Endothelial cell of umbilical vein (primary cell): ENCODE measurements around the gene SMPD1. TPM values are rescaled to one million over a fixed set of nuclear protein-coding genes. Genes with fewer than 3 reads are reported as not detected.

Experiments
- BruUV-seq: library from RNA; stranded (reverse); fragments of 400-500 nt; replicated peaks from 2 replicates; lab custom pipeline; 2021; lab: Mats Ljungman, UMichigan
- CTCF ChIA-PET: fragments of 300-600, 350-600 bp; sonication (Branson Sonifier 250); formaldehyde crosslinking; loops from one replicate; lab custom pipeline; 2021; ENCODE audit warnings: antibody characterized with exemption, inconsistent platforms; lab: Charles Lee
- POLR2A ChIA-PET: fragments of 300-600, 350-600 bp; sonication (Branson Sonifier 250); formaldehyde crosslinking; loops from one replicate; lab custom pipeline; 2021; ENCODE audit warnings: antibody characterized with exemption, inconsistent platforms; lab: Charles Lee
- DNase-seq: peaks from one replicate; pipeline ENCODE4 v3.0.0-alpha.2; 2011; ENCODE audit warnings: low read depth, low spot score
- FAIRE-seq: peaks from 2 replicates; lab custom pipeline; 2011; peaks lifted over from hg19 to GRCh38; lab: Jason Lieb, UNC
- H2AFZ ChIP-seq: 2 replicates; pipeline ENCODE4 v1.6.0; 2012; ENCODE audit warnings: low read depth, low read length, control low read depth, inconsistent platforms
- H3K27ac ChIP-seq: 2 replicates; pipeline ENCODE4 v1.5.1; 2011; ENCODE audit warnings: low read depth, mild to moderate bottlenecking, control low read depth, low read length, moderate library complexity; ENCODE audit not compliant: insufficient read depth
- H3K27me3 ChIP-seq, 2 experiments: 2 replicates each; pipeline versions ENCODE4 v1.6.0 to v1.6.1; 2011; ENCODE audit warnings: low read length in 2 of 2, mixed read lengths in 1 of 2; ENCODE audit not compliant: control insufficient read depth in 2 of 2, insufficient read depth in 2 of 2
- H3K36me3 ChIP-seq, 2 experiments: 2 replicates in 1 of 2; 3 replicates in 1 of 2; pipeline ENCODE4 v1.5.1; 2011; ENCODE audit warnings: low read length in 2 of 2, mild to moderate bottlenecking in 1 of 2, moderate library complexity in 1 of 2; ENCODE audit not compliant: control insufficient read depth in 2 of 2, insufficient read depth in 2 of 2; ENCODE audit errors: extremely low read depth in 1 of 2
- H3K4me1 ChIP-seq: 3 replicates; pipeline ENCODE4 v1.5.1; 2011; ENCODE audit warnings: mild to moderate bottlenecking, low read length; ENCODE audit not compliant: control insufficient read depth, insufficient read depth; ENCODE audit errors: extremely low read depth
- H3K4me2 ChIP-seq: 2 replicates; pipeline ENCODE4 v1.6.1; 2011; ENCODE audit warnings: low read length, control low read depth, mixed read lengths; ENCODE audit not compliant: insufficient read depth
- H3K4me3 ChIP-seq, 3 experiments: fragments of 200-600 bp in 1 of 3; sonication (generic), shearing (Covaris generic) in 1 of 3; replicated peaks in 1 of 3; 2 replicates each; pipeline ENCODE4 v1.5.1; 2011 to 2016; ENCODE audit warnings: control low read depth in 3 of 3, low read length in 3 of 3, mild to moderate bottlenecking in 2 of 3, inconsistent platforms in 1 of 3, low read depth in 1 of 3, moderate library complexity in 1 of 3; ENCODE audit not compliant: insufficient read depth in 1 of 3
- H3K79me2 ChIP-seq: 2 replicates; pipeline ENCODE4 v1.6.0; 2012; ENCODE audit warnings: low read length, inconsistent platforms; ENCODE audit not compliant: control insufficient read depth, insufficient read depth
- H3K9ac ChIP-seq: replicated peaks from 2 replicates; pipeline ENCODE3; 2011; ENCODE audit warnings: low read length, control low read depth; ENCODE audit not compliant: insufficient read depth; ENCODE audit errors: extremely low read depth
- H3K9me1 ChIP-seq: replicated peaks from 3 replicates; pipeline ENCODE4 v1.6.0; 2011; ENCODE audit warnings: mild to moderate bottlenecking, low read length; ENCODE audit not compliant: control insufficient read depth, insufficient read depth; ENCODE audit errors: extremely low read depth
- H3K9me3 ChIP-seq: replicated peaks from 2 replicates; pipeline ENCODE4 v1.5.1; 2012; ENCODE audit warnings: low read length, inconsistent platforms; ENCODE audit not compliant: control insufficient read depth, insufficient read depth
- H4K20me1 ChIP-seq: replicated peaks from 2 replicates; pipeline ENCODE3; 2011; ENCODE audit warnings: mild to moderate bottlenecking, low read length; ENCODE audit not compliant: control insufficient read depth, insufficient read depth; ENCODE audit errors: extremely low read depth
- EZH2 ChIP-seq: IDR thresholded peaks from 2 replicates; pipeline ENCODE4 v1.6.1; 2012; ENCODE audit warnings: borderline replicate concordance, low read depth, mild to moderate bottlenecking, moderate library complexity, low read length, inconsistent platforms; ENCODE audit not compliant: severe bottlenecking
- FOS ChIP-seq: IDR thresholded peaks from 2 replicates; pipeline ENCODE4 v1.6.1; 2011; ENCODE audit warnings: mild to moderate bottlenecking, low read length, moderate library complexity, borderline replicate concordance; ENCODE audit not compliant: insufficient read depth
- GATA2 ChIP-seq: IDR thresholded peaks from 2 replicates; pipeline ENCODE4 v1.7.0; 2011; ENCODE audit warnings: low read depth, mild to moderate bottlenecking, moderate library complexity, mixed read lengths, low read length; ENCODE audit not compliant: insufficient read length, insufficient read depth
- JUN ChIP-seq: IDR thresholded peaks from 2 replicates; pipeline ENCODE4 v1.6.1; 2011; ENCODE audit warnings: borderline replicate concordance, low read depth; ENCODE audit not compliant: insufficient read length, insufficient read depth
- MYC ChIP-seq: IDR thresholded peaks from one replicate; pipeline ENCODE4 v1.6.1; 2011; ENCODE audit warnings: mild to moderate bottlenecking, low read depth, low read length
- POLR2A ChIP-seq: IDR thresholded peaks from 2 replicates; pipeline ENCODE4 v1.6.1; 2012; ENCODE audit warnings: low read depth, mild to moderate bottlenecking, control low read depth, low read length
- POLR2AphosphoS5 ChIP-seq: IDR thresholded peaks from 2 replicates; pipeline ENCODE4 v1.6.1; 2012; ENCODE audit warnings: low read depth, mild to moderate bottlenecking, control low read depth, low read length, moderate library complexity; ENCODE audit not compliant: insufficient read depth
- dilution Hi-C: fragments of 300-500 bp; cut with MboI; formaldehyde crosslinking; loops from one replicate; pipeline ENCODE4 v1.15.0; 2019; ENCODE audit warnings: low sequenced_read_pairs; ENCODE audit not compliant: extremely low pct_ligation_motif_present
- intact Hi-C: fragments of 100-400 bp; cut with micrococcal nuclease; formaldehyde crosslinking; loops from one replicate; pipeline ENCODE4 v1.10.0; 2022
- polyA plus RNA-seq, 4 experiments: library from polyadenylated mRNA; depleted of rRNA in 3 of 4; stranded (reverse) in 3 of 4; unstranded in 1 of 4; fragments of >200 nt; gene quantifications; 2 replicates each; pipeline versions ENCODE4 v1.2.1 to v1.2.3, GENCODE V29; 2011 to 2012; ENCODE audit warnings: missing spikeins in 1 of 4
- total RNA-seq: library from RNA; stranded (reverse); gene quantifications from 2 replicates; pipeline ENCODE4 v1.2.3, GENCODE V29; 2021
- TF ChIP-seq, protein P1 (sequence below): IDR thresholded peaks from 2 replicates; pipeline ENCODE4 v1.6.1; 2011; ENCODE audit not compliant: insufficient read depth, insufficient read length
- TF ChIP-seq, protein P2 (sequence below), 2 donors: IDR thresholded peaks; 1 replicate in 1 of 2; 2 replicates in 1 of 2; pipeline ENCODE4 v1.5.1; 2011; ENCODE audit warnings: low read length in 2 of 2, mild to moderate bottlenecking in 2 of 2, moderate library complexity in 2 of 2, control low read depth in 1 of 2, inconsistent platforms in 1 of 2, low read depth in 1 of 2; ENCODE audit not compliant: insufficient read depth in 1 of 2; ENCODE audit errors: extremely low read depth in 1 of 2

The SMPD1 gene
- total and polyA plus RNA-seq, 2 donors (not counting 3 experiments of a cell fraction or from before 2014, with no cell fraction given): 58.9 to 93.6 TPM

DNA sequence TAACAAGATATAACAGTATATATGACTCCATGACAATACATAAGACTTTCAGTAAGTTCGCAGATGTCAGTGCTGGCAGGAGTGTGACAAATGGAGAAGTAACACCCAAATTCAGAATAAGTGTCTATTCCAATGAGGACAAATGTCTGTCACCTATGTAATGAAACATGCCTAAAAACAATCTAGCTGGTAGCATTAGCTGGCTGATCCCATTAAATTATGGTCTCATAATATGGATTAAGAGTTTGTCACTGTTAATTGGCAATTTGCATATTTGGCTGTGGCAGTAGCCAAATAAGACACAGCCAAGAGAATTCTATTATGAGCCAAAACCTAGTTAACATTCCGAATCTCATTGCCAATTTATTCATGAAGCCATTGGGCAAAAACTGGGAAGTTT lies 39.8 kb upstream of the SMPD1 start:
- H3K79me2 ChIP-seq: no peaks in the 10 kb centered on the region
- no peak overlapping the region for H2AFZ ChIP-seq
- intact Hi-C loops: no loop called here
- FAIRE-seq (no peak), DNase-seq (no peak)
- no TSS peak for BruUV-seq
- no peak overlapping the region for H3K9ac ChIP-seq
- no peak overlapping the region for H3K27ac ChIP-seq
- no peaks in the 10 kb centered on the region for H4K20me1 ChIP-seq
- H3K36me3 ChIP-seq: no peaks in the 10 kb centered on the region
- H3K4me3 ChIP-seq: no peak overlapping the region
- ChIA-PET POLR2A (no interaction called here), CTCF (interaction anchor here (1.3 to 5.9 kb wide), 6 partner anchors 12 to 358 kb away, joined by 5 to 92 read pairs (median 10); partner anchors contain the start of gene CAVIN3)
- dilution Hi-C loops: no loop called here
- peaks cover 4 to 8% of the 10 kb centered on the region in 2 experiments for H3K27me3 ChIP-seq
- no peaks in the 10 kb centered on the region for H3K9me1 ChIP-seq
- H3K9me3 ChIP-seq: no peaks in the 10 kb centered on the region
- no peak for TF ChIP-seq JUN
- H3K4me1 ChIP-seq: peaks cover 9% of the 10 kb centered on the region
- no peak overlapping the region for H3K4me2 ChIP-seq

DNA sequence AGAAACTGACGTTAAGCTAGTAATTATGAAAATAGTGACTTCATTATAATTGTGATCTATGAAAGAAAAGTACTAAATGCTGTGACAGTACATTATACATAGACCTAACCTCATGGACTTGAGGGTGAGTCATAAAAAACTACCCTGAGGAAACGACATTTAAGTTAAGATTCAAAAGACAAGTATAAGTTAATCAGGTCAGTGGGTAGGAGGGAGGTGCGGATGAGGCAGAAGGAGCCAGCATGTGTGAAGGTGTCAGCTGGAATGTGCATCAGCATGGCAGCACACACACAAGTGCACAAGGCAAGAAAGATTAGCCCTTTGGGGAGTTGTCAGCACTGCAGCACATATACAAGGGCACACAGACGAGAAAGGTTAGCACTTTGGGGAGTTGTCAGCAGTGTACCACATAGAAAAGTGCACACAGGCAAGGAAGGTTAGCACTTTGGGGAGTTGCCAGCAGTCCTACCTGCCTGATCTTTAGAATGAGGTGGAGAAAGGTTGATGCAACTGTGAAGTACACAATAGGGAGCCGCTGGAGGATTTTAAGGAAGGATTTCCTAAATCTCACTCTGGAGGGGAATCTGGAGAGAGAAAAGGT lies 38.4 kb upstream of the SMPD1 start:
- Histone ChIP-seq H3K27ac (no peak overlapping the region), H3K36me3 (no peaks in the 10 kb centered on the region), H3K9me1 (no peaks in the 10 kb centered on the region), H4K20me1 (no peaks in the 10 kb centered on the region), H3K9me3 (no peaks in the 10 kb centered on the region), H3K79me2 (no peaks in the 10 kb centered on the region), H3K4me2 (no peak overlapping the region), H3K4me3 (no peak overlapping the region), H2AFZ (no peak overlapping the region), H3K4me1 (peaks cover 9% of the 10 kb centered on the region), H3K27me3 (peaks cover 4 to 8% of the 10 kb centered on the region in 2 experiments), H3K9ac (no peak overlapping the region)
- FAIRE-seq: no peak
- intact Hi-C loops (loop anchor here (2.0 kb wide), 2 partner anchors 329 to 543 kb away; partner anchors contain the start of gene OR52N2), dilution Hi-C loops (no loop called here)
- POLR2A ChIA-PET: no interaction called here
- TF ChIP-seq, protein P1, sequence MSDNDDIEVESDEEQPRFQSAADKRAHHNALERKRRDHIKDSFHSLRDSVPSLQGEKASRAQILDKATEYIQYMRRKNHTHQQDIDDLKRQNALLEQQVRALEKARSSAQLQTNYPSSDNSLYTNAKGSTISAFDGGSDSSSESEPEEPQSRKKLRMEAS: no peak
- TF ChIP-seq EZH2 (no peak), POLR2AphosphoS5 (no peak), GATA2 (no peak), MYC (no peak), FOS (no peak), JUN (no peak), POLR2A (no peak)
- TF ChIP-seq, protein P2, sequence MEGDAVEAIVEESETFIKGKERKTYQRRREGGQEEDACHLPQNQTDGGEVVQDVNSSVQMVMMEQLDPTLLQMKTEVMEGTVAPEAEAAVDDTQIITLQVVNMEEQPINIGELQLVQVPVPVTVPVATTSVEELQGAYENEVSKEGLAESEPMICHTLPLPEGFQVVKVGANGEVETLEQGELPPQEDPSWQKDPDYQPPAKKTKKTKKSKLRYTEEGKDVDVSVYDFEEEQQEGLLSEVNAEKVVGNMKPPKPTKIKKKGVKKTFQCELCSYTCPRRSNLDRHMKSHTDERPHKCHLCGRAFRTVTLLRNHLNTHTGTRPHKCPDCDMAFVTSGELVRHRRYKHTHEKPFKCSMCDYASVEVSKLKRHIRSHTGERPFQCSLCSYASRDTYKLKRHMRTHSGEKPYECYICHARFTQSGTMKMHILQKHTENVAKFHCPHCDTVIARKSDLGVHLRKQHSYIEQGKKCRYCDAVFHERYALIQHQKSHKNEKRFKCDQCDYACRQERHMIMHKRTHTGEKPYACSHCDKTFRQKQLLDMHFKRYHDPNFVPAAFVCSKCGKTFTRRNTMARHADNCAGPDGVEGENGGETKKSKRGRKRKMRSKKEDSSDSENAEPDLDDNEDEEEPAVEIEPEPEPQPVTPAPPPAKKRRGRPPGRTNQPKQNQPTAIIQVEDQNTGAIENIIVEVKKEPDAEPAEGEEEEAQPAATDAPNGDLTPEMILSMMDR (IDR thresholded peaks at IDR 0.05; ENCODE audit: extremely low read depth in 1 of 2, insufficient read depth in 1 of 2, low read depth in 1 of 2, low read length in 2 of 2): no peak
- DNase-seq: no peak
- no TSS peak for BruUV-seq
- CTCF ChIA-PET: interaction anchor here (0.8 to 5.9 kb wide), 14 partner anchors 9 to 461 kb away, joined by 3 to 92 read pairs (median 5); partner anchors contain the start of gene CAVIN3
